MM.1S (cell line): Measurements from ENCODE around the gene ECE1.

Experiments
- DNase-seq: peaks from one replicate; pipeline ENCODE4 v3.0.0-alpha.2; 2015
- H2AFZ ChIP-seq: fragments of 300-600 bp; sonication (generic); 2 replicates; pipeline ENCODE4 v1.6.0; 2016; ENCODE audit warnings: antibody characterized with exemption, low read length
- H3F3A ChIP-seq: fragments of 300-600 bp; sonication (generic); 2 replicates; pipeline ENCODE4 v1.6.1; 2016; ENCODE audit warnings: mild to moderate bottlenecking, antibody characterized with exemption, low read length, moderate library complexity, mixed read lengths; ENCODE audit not compliant: insufficient read depth
- H3K27ac ChIP-seq: fragments of 300-600 bp; sonication (generic); 2 replicates; pipeline ENCODE4 v1.5.1; 2016; ENCODE audit warnings: mild to moderate bottlenecking, low read length
- H3K27me3 ChIP-seq: fragments of 300-600 bp; sonication (generic); replicated peaks from 2 replicates; pipeline ENCODE4 v1.6.0; 2016; ENCODE audit warnings: low read length; ENCODE audit not compliant: insufficient read depth
- H3K36me3 ChIP-seq: fragments of 300-600 bp; sonication (generic); replicated peaks from 2 replicates; pipeline ENCODE4 v1.6.1; 2016; ENCODE audit warnings: mild to moderate bottlenecking, low read length, mixed read lengths; ENCODE audit not compliant: insufficient read depth
- H3K4me1 ChIP-seq: fragments of 300-600 bp; sonication (generic); 2 replicates; pipeline ENCODE4 v1.6.1; 2016; ENCODE audit warnings: low read length, mixed read lengths
- H3K4me2 ChIP-seq: fragments of 300-600 bp; sonication (generic); 2 replicates; pipeline ENCODE4 v1.6.0; 2016; ENCODE audit warnings: low read depth, low read length
- H3K4me3 ChIP-seq: fragments of 300-600 bp; sonication (generic); 2 replicates; pipeline ENCODE4 v1.5.1; 2016; ENCODE audit warnings: low read length, mixed read lengths
- H3K79me2 ChIP-seq: fragments of 300-600 bp; sonication (generic); 2 replicates; pipeline ENCODE4 v1.6.1; 2016; ENCODE audit warnings: mixed run types, low read length, mixed read lengths
- H3K9ac ChIP-seq: fragments of 300-600 bp; sonication (generic); 2 replicates; pipeline ENCODE4 v1.6.1; 2016; ENCODE audit warnings: low read length, mixed read lengths
- H3K9me2 ChIP-seq: fragments of 300-600 bp; sonication (generic); replicated peaks from 2 replicates; pipeline ENCODE4 v1.6.1; 2016; ENCODE audit warnings: mild to moderate bottlenecking, low read length, mixed read lengths; ENCODE audit not compliant: insufficient read depth
- H3K9me3 ChIP-seq: fragments of 300-600 bp; sonication (generic); replicated peaks from 2 replicates; pipeline ENCODE4 v1.6.1; 2016; ENCODE audit warnings: mild to moderate bottlenecking, low read length, mixed read lengths; ENCODE audit not compliant: insufficient read depth
- H4K20me1 ChIP-seq: fragments of 300-600 bp; sonication (generic); 2 replicates; pipeline ENCODE4 v1.6.1; 2016; ENCODE audit warnings: mild to moderate bottlenecking, low read length, moderate library complexity, mixed read lengths; ENCODE audit not compliant: insufficient read depth
- CTCF ChIP-seq: fragments of 300-600 bp; sonication (generic); IDR thresholded peaks from 2 replicates; pipeline ENCODE4 v1.5.1; 2016; ENCODE audit warnings: antibody characterized with exemption, low read length, mixed read lengths
- EZH2 ChIP-seq: fragments of 300-600 bp; sonication (generic); optimal IDR thresholded peaks from 2 replicates; pipeline ENCODE3; 2017; ENCODE audit warnings: low read depth, mild to moderate bottlenecking, antibody characterized with exemption, low read length, mixed read lengths
- EZH2phosphoT487 ChIP-seq: fragments of 300-600 bp; sonication (generic); IDR thresholded peaks from 2 replicates; pipeline ENCODE4 v1.6.1; 2018; ENCODE audit warnings: antibody characterized with exemption, low read length

ECE1 gene

DNA sequence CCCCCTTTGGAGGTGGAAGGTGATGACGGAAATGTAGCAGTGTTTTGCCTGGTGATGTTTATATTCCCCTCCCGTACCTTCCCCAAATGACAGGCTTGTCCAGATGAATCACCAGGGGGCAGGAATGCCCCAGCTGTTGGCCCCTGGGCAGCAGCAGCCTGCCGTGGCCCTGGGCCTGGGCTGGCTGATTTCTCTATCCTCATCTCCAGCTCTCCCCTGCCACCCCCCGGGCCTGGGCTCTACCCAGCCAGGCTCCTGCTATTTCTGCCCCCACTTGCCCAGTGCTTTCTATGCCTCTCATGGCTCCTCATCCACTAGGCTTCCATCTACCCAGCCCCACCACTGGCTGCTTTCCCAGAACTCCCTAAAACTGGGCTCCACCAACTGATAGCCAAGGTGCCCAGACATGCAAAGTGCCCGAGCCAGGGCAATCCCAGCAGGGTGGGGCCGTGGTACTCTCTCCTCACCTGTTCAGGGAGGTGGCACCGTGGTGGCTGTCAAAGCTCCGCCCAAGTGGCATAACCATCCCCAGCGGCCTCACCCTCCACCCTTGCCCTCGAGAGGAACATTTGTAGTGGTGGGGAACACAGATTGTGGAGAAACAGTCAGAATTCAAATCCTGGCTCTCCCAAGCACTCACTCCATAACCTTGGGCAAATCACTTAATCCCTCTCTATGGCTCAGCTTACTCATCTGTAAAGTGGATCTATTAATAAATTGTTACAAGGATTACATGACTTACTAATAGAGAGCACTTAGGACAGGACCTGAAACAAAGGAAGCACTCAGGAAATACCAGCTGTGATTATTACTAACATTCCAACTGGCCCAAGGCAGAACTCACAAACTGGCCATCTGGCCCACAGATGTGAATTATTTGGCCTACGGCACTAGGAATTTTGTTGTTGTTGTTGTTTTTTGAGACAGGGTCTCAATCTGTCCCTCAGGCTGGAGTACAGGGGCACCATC lies 12.8 kb upstream of the ECE1 start:
- Histone ChIP-seq H3K9me3 (no peaks in the 10 kb centered on the region), H3K36me3 (no peaks in the 10 kb centered on the region), H3K79me2 (peaks cover 73% of the 10 kb centered on the region), H3K27ac (no peak overlapping the region), H3K9ac (no peak overlapping the region), H3K4me3 (no peak overlapping the region), H4K20me1 (no peaks in the 10 kb centered on the region), H3K4me1 (no peaks in the 10 kb centered on the region), H3K4me2 (no peak overlapping the region), H3K27me3 (no peaks in the 10 kb centered on the region), H3F3A (no peaks in the 10 kb centered on the region), H3K9me2 (no peaks in the 10 kb centered on the region), H2AFZ (no peak overlapping the region)
- TF ChIP-seq CTCF (no peak), EZH2phosphoT487 (no peak), EZH2 (no peak)
- no peak for DNase-seq

DNA sequence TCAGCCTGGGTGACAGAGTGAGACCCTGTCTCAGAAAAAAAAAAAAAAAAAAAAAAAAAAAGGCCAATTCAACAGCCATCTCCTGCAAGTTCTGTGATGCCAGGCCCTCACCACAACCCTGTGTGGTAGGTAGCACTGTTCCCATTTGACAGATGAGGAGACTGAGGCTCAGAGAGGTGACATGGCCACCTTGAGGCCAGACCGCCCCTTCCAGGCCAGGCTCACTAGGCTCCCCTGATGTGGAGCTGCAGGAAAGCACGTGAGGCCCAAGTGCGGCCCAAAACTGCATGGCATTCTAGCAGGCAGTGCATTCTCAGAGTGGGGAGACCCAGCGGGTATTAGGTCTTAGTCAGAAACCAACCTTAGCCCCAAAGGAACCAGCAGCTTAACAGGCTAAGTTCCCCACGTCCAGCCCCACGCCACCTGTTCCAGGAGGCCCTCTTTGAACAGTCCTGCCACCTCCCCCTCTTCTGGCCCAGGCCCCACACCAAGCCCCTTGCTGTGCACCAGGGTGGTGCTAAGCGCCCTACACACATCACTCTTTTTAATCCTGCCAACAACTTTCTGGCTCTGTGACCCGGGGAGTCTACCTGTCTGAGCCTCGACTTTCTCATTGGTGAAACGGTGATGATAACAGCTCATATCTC lies 11.7 kb upstream of the ECE1 start:
- Histone ChIP-seq H3K4me3 (no peak overlapping the region), H3K4me2 (no peak overlapping the region), H3K9me3 (no peaks in the 10 kb centered on the region), H3K27me3 (no peaks in the 10 kb centered on the region), H3K9me2 (no peaks in the 10 kb centered on the region), H4K20me1 (no peaks in the 10 kb centered on the region), H3K9ac (no peak overlapping the region), H2AFZ (no peak overlapping the region), H3F3A (no peaks in the 10 kb centered on the region), H3K27ac (no peak overlapping the region), H3K4me1 (no peaks in the 10 kb centered on the region), H3K79me2 (peaks cover 71% of the 10 kb centered on the region), H3K36me3 (no peaks in the 10 kb centered on the region)
- no peak for DNase-seq
- TF ChIP-seq EZH2phosphoT487 = no peak
- no peak for TF ChIP-seq EZH2
- TF ChIP-seq CTCF = no peak

DNA sequence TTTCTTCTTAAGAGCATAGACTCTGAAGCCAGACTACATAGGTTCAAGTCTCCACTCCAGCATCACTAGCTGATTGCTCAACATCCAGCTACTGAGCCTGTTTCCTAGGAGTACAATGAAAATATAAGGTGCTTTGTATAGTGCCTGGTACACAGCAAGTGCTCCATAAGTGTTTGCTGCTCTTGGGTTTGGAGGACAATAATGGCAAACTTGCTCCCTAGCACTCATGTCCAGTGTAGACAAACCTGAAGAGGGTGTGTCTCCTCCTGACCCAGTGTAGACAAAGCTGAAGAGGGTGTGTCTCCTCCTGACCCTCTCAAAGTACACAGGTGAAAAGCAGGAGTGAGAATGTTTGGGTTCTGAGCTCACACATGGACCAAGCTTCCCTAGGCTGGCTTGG lies 10.5 kb upstream of the ECE1 start:
- peaks cover 73% of the 10 kb centered on the region for H3K79me2 ChIP-seq
- H3K4me2 ChIP-seq = no peak overlapping the region
- H3K27ac ChIP-seq = no peak overlapping the region
- TF ChIP-seq CTCF (no peak), EZH2phosphoT487 (no peak), EZH2 (no peak)
- H3K9me3 ChIP-seq = no peaks in the 10 kb centered on the region
- peaks cover 3% of the 10 kb centered on the region for H3F3A ChIP-seq
- no peaks in the 10 kb centered on the region for H3K27me3 ChIP-seq
- no peak overlapping the region for H3K4me3 ChIP-seq
- no peak for DNase-seq
- H3K4me1 ChIP-seq = peaks cover 7% of the 10 kb centered on the region
- no peak overlapping the region for H3K9ac ChIP-seq
- H4K20me1 ChIP-seq = no peaks in the 10 kb centered on the region
- H2AFZ ChIP-seq = no peak overlapping the region
- no peaks in the 10 kb centered on the region for H3K9me2 ChIP-seq
- no peaks in the 10 kb centered on the region for H3K36me3 ChIP-seq
